Measurements from ENCODE around the gene CCNY. TPM values are rescaled to one million over a fixed set of nuclear protein-coding genes. Genes with fewer than 3 reads are reported as not detected.

Gene CCNY
- total RNA-seq, 1 experiment from 2014 or later: 59.1 TPM

DNA sequence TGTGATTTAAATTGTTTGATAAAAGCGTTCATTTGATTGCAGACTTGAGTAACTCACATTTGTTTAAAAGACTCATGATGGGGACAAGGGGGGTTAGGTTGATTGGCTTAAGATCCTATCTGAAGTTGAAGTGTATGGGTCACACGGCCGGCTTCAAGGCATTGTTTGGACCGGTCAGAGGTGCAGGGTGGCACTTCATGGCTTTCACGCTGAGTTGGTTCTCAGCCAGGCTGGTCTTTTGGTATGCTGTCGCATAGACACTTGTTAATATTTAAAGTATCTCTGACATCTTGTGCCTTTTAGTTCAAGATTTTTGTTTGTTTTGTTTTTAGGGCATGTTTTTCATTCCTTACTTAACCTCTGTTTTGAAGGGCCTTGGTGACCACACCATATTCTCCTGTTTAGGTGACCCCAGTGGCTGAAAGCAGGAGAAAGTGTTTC lies 58.1 kb downstream of the CCNY start:
- peaks cover 12% of the 10 kb centered on the region for H3K9me3 Mint-ChIP-seq (ENCODE audit: low read depth, unreplicated experiment)
- H3K36me3 Mint-ChIP-seq (ENCODE audit: insufficient read depth, unreplicated experiment): peaks cover 10% of the 10 kb centered on the region
- TF ChIP-seq, protein P1, sequence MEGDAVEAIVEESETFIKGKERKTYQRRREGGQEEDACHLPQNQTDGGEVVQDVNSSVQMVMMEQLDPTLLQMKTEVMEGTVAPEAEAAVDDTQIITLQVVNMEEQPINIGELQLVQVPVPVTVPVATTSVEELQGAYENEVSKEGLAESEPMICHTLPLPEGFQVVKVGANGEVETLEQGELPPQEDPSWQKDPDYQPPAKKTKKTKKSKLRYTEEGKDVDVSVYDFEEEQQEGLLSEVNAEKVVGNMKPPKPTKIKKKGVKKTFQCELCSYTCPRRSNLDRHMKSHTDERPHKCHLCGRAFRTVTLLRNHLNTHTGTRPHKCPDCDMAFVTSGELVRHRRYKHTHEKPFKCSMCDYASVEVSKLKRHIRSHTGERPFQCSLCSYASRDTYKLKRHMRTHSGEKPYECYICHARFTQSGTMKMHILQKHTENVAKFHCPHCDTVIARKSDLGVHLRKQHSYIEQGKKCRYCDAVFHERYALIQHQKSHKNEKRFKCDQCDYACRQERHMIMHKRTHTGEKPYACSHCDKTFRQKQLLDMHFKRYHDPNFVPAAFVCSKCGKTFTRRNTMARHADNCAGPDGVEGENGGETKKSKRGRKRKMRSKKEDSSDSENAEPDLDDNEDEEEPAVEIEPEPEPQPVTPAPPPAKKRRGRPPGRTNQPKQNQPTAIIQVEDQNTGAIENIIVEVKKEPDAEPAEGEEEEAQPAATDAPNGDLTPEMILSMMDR (IDR thresholded peaks at IDR 0.05; ENCODE audit: unreplicated experiment): no peak
- intact Hi-C loops (cut with micrococcal nuclease; ENCODE audit: unreplicated experiment): no loop called here
- H3K4me1 Mint-ChIP-seq (ENCODE audit: low read depth, unreplicated experiment): peaks cover 14% of the 10 kb centered on the region
- no peak overlapping the region for H3K4me3 Mint-ChIP-seq (ENCODE audit: low read depth, unreplicated experiment)
- no peak for DNase-seq
- CTCF ChIA-PET: no interaction called here
- no TSS peak for BruUV-seq (replicated peaks)
- no peaks in the 10 kb centered on the region for H3K27me3 Mint-ChIP-seq (ENCODE audit: unreplicated experiment)
- no peak overlapping the region for H3K27ac Mint-ChIP-seq (ENCODE audit: unreplicated experiment)

DNA sequence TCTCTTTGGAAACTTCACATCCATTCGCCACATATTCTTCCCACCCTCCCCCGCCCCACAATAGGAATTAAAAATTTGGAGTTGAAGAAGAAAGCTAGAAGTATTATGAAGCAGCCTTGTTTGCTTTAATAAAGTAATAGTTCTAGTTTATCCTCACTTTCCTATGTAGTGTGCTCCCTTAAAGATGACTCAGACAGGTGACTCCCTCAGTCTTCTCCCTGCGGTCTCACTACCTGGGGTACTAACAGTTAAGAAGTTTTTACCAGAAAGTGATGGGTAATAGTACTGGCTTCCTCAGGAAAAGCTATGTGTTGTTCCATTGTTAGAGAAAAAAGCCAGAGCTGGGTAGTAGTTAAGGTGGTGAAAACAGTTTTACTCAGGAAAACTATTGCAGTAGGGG lies 58.6 kb downstream of the CCNY start:
- intact Hi-C loops (cut with micrococcal nuclease; ENCODE audit: unreplicated experiment): no loop called here
- CTCF ChIA-PET: no interaction called here
- Mint-ChIP-seq H3K36me3 (ENCODE audit: insufficient read depth, unreplicated experiment) (peaks cover 10% of the 10 kb centered on the region), H3K4me1 (ENCODE audit: low read depth, unreplicated experiment) (peaks cover 14% of the 10 kb centered on the region), H3K27ac (ENCODE audit: unreplicated experiment) (no peak overlapping the region), H3K4me3 (ENCODE audit: low read depth, unreplicated experiment) (no peak overlapping the region), H3K9me3 (ENCODE audit: low read depth, unreplicated experiment) (peaks cover 12% of the 10 kb centered on the region), H3K27me3 (ENCODE audit: unreplicated experiment) (no peaks in the 10 kb centered on the region)
- DNase-seq: no peak
- TF ChIP-seq, protein P1 (IDR thresholded peaks at IDR 0.05; ENCODE audit: unreplicated experiment): no peak
- BruUV-seq (replicated peaks): no TSS peak

DNA sequence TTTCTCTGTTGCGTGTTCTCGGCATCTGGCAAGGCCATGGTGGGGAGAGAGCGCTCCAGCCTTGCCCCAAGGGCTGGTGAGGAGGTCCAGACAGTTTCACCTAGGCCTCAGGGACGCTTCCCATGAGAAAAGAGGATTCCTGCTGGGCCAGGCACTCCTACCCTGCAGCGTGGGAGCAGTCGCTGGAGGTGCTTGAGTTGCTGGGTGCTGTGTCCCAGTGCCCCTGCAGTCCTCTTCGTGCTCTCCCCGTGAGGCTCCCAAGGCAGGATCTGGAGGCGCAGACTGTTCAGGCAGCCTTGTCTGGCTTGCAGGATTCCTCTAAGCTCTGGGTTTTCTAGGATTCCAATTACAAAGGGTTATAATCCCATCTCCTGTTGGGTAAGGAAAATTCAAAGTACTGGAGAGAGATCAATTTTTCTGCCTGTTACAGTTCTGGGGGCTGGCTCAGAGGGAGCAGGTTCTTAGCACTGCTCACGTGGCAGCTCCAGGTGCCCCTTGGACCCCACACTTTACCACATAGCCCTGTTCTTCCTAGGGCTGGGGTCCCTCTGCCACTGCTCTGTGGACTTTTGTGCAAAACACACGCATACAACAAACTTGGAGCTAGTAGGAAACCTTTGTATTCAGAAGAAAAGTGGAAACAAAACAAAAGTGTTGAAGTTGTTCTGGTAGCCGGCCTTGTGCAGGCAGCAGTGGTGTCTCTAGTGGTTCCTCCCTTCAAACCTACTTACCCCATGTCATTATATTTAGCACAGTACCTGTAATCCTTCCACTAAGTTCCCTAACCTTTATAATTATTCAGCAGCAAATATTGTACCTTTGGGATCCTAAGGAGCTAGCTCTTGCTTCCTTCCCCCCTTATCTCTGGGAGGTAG lies 60.5 kb downstream of the CCNY start:
- BruUV-seq (replicated peaks): no TSS peak
- H3K27ac Mint-ChIP-seq (ENCODE audit: unreplicated experiment): no peak overlapping the region
- peaks cover 14% of the 10 kb centered on the region for H3K4me1 Mint-ChIP-seq (ENCODE audit: low read depth, unreplicated experiment)
- peaks cover under 1% of the 10 kb centered on the region for H3K9me3 Mint-ChIP-seq (ENCODE audit: low read depth, unreplicated experiment)
- H3K27me3 Mint-ChIP-seq (ENCODE audit: unreplicated experiment): no peaks in the 10 kb centered on the region
- no peak overlapping the region for H3K4me3 Mint-ChIP-seq (ENCODE audit: low read depth, unreplicated experiment)
- no peak for DNase-seq
- TF ChIP-seq, protein P1 (IDR thresholded peaks at IDR 0.05; ENCODE audit: unreplicated experiment): no peak
- intact Hi-C loops (cut with micrococcal nuclease; ENCODE audit: unreplicated experiment): no loop called here
- H3K36me3 Mint-ChIP-seq (ENCODE audit: insufficient read depth, unreplicated experiment): peaks cover 10% of the 10 kb centered on the region
- CTCF ChIA-PET: interaction anchor here (0.6 kb wide), 2 partner anchors 197 to 460 kb away, joined by 3 read pairs; no protein-coding TSS in a partner anchor

DNA sequence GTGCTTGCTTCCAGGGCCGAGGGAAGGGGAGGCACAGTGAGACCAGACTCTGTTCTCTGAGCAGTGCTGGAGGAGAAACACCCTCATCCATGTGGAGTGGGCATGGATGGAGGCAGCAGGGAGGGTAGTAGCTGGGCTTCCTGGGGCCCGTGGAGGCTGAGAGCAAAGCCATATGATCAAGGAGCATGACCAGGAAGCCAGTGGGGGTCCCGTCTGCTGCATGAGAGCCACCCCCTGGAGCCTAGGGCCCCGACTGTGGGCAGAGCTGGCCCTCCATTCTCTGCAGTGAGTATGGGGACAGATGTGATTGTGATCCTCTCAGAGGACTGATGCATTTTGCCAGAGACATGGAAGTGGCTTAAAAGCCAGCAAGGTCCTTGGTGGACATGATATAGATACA lies 61.6 kb downstream of the CCNY start:
- Mint-ChIP-seq H3K4me3 (ENCODE audit: low read depth, unreplicated experiment) (no peak overlapping the region), H3K9me3 (ENCODE audit: low read depth, unreplicated experiment) (no peaks in the 10 kb centered on the region), H3K36me3 (ENCODE audit: insufficient read depth, unreplicated experiment) (peaks cover 7% of the 10 kb centered on the region), H3K27me3 (ENCODE audit: unreplicated experiment) (no peaks in the 10 kb centered on the region), H3K4me1 (ENCODE audit: low read depth, unreplicated experiment) (peaks cover 14% of the 10 kb centered on the region), H3K27ac (ENCODE audit: unreplicated experiment) (no peak overlapping the region)
- no TSS peak for BruUV-seq (replicated peaks)
- intact Hi-C loops (cut with micrococcal nuclease; ENCODE audit: unreplicated experiment): no loop called here
- CTCF ChIA-PET: no interaction called here
- no peak for DNase-seq
- TF ChIP-seq, protein P1 (IDR thresholded peaks at IDR 0.05; ENCODE audit: unreplicated experiment): no peak

Data from Calu3 (cell line).